ENCODE results near the gene CSF1.
"Not testable (repeated sequence)": the region's sequence is repeated elsewhere in the genome, so short reads cannot be mapped to it uniquely, and the experiment has no call there.

Gene CSF1

DNA sequence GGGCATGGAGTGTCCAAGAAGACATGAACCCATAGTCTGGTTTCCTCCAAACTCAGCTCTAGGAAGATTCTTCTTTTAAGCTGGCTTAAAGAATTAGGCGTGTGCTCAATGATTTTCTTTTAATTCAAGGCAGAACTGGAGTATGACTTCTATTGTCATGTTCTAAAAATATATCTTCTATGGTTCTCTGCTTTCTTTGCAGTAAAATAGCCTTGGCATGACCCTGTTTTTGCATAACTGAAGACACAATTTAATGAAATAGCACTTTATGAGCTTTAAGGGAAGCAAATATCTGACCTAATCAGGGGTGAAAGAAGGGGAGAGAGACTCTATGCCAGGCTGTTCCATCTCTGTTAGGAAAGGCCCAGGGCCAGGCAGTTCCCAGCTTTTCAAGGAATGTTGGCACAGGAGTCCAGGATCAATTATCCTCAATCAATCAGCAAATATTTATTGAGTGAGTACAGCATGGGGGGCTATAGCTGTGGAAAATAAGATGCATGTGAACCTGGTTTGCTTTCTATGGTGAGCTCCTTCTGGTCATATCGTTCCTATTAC is 7.2 kb upstream of the CSF1 start:
- no peak for DNase-seq

- no peak for DNase-seq
These were observed 6.4 kb upstream of the CSF1 start for GRCh38 chr1:109904105-109904817.

DNA sequence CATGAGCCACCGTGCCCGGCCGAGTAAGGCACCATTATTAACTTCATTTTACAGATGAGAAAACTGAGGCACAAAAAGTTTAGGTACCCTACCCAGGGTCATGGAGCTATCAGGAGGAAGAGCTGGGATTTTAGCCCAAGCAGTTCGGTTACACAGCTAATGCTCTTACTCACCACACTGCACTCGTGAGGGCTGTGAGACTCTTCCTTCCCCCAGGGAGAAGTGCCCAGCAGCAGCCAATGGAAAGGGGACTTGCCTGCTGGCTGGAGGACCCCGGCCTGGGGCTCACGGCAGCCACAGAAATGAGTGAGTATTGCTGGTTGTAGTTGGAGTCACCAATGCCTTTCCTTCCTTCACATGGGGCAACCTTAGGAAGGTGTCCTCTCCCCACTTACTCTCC is 5.2 kb upstream of the CSF1 start:
- DNase-seq, result no peak

DNA sequence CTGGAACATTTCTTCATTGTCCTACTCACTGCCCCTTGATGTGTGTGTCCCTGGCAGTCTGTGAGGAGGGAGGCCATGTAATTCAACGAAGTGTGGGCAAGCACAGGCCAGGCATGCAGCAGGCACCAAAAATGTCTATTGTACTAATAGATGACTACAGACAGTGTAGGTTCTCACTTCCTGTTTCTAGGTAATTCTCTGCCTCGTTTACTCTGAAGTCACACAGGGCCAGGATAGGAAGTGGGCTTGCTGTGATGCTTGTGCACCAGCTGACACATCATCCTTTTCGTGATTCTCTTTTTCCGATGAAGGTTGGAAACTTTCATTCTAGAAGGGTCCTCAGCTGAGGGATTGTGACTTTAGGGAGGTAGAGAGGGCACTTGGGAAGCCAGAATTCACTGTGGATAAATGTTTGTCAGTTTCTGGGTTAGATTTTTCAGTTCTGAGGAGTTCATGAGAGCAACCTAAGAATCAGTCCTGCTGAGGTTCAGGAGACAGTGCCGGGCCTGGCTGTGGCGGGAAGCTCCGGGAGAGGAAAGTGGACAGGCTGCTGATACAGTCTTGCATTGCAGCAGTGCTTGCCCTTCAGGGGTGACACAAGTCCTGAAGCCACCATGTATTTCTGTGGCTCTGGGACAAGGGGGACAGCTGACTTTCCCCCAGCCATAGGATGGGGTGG is 4.3 kb upstream of the CSF1 start:
- DNase-seq, result peak; percentile 69

- DNase-seq, result no peak
These were observed 3.8 kb upstream of the CSF1 start for GRCh38 chr1:109906839-109907180.

DNA sequence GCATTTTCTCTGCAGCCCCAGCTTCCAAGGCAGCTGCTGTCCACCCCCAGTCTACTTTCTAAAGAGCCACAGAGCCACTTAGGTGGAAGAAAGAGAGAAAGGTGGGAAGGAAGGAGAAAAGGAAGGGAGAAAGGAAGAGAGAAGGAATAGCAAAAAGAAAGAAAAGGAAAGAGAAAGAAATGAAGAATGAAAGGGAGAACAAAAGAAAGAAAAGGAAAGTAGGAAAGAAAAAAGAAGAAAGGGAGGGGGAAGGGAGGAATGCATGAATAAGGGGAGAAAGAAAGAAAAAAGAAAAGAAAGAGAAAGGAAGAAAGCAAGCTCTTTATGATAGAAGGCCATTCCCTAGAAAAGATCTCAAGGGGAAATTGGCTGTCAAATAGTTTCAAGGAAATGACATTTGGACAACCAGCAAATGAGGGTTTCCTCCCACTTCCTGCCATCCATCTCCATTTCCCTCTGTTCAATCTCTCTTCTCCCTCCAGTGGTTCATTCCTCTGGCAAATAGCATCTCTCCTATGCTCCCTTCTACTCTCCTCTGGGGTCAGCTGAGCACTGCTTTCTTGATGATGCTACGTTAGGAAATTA is 3.4 kb upstream of the CSF1 start:
- no peak for DNase-seq

DNA sequence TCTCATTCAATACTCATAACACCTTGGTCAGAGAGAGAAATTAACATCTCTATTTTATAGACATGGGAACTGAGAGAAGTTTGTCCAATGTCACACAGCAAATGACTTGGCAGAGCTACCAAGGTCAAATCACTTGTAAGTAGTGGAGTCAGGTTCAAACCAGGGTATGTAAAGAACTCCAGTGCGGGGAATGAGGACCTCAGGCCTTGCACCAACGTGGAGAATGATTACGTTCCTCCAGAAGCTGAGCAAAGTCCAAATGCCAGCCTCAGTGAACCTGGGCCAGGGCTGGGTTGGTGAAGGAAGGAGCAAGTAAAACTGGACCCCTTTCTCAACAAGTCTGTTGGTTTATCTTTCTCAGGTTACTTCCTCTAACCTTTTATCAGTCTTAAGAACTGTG is 1.8 kb upstream of the CSF1 start:
- DNase-seq, result no peak

DNA sequence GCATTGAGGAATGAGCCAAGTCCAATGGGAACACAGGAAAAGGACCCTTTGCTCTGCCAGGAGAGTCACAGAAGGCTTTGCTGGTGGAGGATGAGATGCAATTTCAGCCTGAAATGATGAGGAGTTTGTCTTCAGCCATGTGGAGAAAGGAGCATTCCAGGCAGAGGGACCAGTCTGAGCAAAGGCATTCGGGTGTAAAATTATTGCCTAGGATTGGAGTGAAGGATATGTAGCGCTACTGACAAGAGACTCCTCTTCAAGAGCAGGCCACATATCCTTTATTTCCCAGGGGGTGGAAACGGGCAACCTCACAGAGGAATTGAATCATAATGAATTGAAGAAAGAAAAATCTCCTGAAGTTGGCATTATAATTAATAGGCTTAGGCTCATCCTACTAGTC is 1.1 kb upstream of the CSF1 start:
- DNase-seq, result no peak

DNA sequence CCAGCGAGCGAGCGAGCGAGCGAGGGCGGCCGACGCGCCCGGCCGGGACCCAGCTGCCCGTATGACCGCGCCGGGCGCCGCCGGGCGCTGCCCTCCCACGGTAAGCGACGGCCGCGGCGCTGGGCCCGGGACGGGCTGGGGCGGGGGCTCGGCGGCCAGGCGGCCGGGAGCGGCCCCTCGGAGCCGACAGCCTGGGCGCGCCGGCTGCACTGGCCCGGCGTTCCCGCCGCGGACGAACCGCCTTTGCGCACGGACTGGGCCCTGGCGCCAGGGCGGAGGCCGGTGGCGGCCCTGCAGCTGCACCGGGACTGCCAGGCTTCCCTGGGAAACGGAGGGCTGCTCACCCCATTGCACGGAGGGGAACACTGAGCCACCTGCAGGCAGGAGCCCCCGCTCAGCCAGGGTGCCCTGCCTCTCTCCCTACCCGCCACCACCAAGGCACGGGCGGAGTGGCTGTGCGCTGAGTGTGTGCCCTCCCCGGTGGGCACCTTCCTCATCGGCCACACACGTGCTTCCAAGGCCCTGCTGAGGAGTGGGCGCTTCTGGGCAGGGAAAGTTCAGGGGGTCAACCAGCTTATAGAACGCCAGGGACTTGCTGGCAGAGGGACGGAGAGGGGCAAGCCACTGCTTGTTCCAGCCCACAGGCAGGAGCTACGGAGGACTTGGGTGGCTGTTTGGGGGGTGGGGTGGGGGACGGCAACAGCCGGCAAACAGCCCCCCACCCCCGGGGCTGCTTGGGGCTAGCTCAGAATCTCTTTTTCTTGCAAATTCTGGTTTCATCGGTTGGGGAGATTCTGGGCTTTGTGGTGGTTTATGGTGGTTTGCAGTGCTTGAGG is 532 bp downstream of the CSF1 start:
- no peak for DNase-seq

DNA sequence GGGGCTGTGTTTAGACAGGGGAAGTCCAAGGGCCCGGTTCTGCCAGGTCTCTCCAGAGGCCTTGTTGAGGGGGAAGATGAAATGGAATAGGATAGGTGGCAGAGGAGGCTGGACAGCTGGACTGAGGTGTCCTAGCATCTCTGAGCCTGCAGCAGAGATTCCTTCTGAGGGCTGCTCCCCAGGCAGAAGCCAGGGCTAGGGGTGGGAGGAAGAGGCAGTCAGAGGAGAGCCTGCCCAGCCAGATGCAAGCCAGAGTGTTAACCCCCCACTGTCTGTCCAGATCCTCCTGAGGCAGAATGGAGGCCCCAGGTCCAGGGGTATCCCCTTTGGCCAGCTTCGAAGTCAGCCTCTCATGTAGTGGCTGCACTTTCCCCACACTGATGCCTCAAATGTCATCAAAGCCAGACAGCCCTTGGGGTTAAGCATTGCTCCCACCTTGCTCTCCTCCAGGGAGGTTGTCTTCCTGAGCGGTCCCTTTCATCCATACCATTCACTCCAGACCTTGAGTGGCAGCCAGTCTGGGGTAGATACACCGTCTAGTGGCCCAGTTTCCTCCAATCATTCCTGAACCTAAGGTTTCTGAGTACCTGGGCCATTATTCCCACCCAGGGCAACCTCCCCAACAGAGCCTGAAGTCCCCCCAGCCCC is 1.7 kb downstream of the CSF1 start:
- DNase-seq, result no peak

DNA sequence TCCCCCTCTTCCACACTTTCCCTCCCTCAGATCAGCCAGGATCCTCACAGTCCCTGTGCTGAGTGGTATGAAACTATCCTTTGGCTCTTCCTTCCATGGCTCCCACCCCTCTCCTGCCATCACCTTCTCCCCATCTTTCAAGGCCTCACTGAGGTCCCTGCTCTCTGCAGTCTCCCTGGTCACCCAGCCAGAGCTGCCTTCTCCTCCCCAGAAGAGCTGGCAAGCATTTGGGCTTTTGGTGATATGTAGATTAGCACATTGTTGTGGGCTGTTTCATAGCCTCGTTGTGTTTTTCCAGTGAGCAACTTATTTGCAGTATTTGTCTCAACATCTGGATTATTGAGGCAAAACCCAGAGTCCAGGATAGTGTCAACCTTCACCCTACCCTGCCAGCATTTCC is 2.2 kb downstream of the CSF1 start:
- no peak for DNase-seq

DNA sequence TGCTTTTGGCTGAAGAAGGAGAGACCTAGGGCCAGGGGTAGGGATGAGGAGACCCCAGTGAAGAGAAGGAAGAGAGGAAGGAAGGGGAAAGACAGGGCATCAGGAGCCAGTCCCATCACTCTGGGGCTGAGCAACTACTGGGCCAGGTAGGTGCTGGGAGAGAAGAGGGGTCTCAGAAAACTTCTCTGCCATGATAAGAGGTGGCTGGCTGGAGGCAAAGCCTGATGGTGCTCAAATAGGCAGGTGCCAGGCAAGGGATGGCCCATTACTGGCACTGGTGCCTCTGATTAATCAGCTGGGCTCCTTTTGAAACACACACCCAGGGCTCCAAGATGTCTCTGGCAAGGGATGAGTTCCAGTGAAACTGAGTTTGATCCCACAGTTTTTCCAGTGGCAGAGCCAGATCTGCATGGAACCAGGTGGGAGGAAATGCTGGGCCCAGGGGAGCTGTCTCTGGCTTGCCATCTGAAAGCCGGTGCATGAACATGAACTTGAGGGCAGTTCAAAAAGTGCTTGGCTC is 2.8 kb downstream of the CSF1 start:
- no peak for DNase-seq

- no peak for DNase-seq
These were observed 4.1 kb downstream of the CSF1 start for GRCh38 chr1:109914587-109915240.

GRCh38 chr1:109917051-109917767 is 6.6 kb downstream of the CSF1 start:
- DNase-seq, result no peak

GRCh38 chr1:109917768-109918606 is 7.3 kb downstream of the CSF1 start:
- DNase-seq, result peak; percentile 25

GRCh38 chr1:109918671-109919070 is 8.0 kb downstream of the CSF1 start:
- no peak for DNase-seq

- no peak for DNase-seq
These were observed 8.7 kb downstream of the CSF1 start for GRCh38 chr1:109919303-109919702.

DNA sequence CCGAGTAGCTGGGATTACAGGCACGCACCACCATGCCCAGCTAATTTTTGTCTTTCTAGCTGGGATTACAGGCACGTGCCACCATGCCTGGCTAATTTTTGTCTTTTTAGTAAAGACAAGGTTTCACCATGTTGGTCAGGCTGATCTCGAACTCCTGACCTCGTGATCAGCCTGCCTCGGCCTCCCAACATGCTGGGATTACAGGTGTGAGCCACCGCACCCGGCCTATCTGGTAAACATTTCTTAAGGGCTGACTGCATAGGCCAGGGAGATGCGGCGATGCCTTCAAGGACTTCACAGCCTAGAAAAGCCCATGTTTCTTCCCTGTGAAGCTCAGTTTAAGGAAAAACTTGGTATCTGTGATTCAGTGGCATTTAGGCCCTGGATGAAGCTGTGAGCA is 9.7 kb downstream of the CSF1 start:
- DNase-seq, result not testable (repeated sequence)

GRCh38 chr1:109922326-109922725 is 11.7 kb downstream of the CSF1 start:
- DNase-seq, result no peak
